ENCODE data around the gene SMCO2.
A peak's percentile ranks its signal among the peaks of the same experiment; 100 is the strongest.

The SMCO2 gene

GRCh38 chr12:27502021-27502435 lies 55.5 kb downstream of the SMCO2 start:
- DNase-seq, result no peak

GRCh38 chr12:27504507-27504906 lies 58.0 kb downstream of the SMCO2 start:
- DNase-seq, result no peak

GRCh38 chr12:27505109-27505508 lies 58.6 kb downstream of the SMCO2 start:
- no peak for DNase-seq

- DNase-seq, result no peak
Observed at GRCh38 chr12:27505761-27506160, 59.2 kb downstream of the SMCO2 start.

GRCh38 chr12:27506645-27507189 lies 60.2 kb downstream of the SMCO2 start:
- no peak for DNase-seq

GRCh38 chr12:27508736-27509431 lies 62.3 kb downstream of the SMCO2 start:
- no peak for DNase-seq

GRCh38 chr12:27511031-27511722 lies 64.6 kb downstream of the SMCO2 start:
- DNase-seq, result no peak

GRCh38 chr12:27511723-27512045 lies 65.1 kb downstream of the SMCO2 start:
- DNase-seq, result no peak

- DNase-seq, result no peak
Observed at GRCh38 chr12:27513155-27513824, 66.8 kb downstream of the SMCO2 start.

GRCh38 chr12:27515671-27516070 lies 69.1 kb downstream of the SMCO2 start:
- DNase-seq, result no peak

- no peak for DNase-seq
Observed at GRCh38 chr12:27516625-27517024, 70.1 kb downstream of the SMCO2 start.

- no peak for DNase-seq
Observed at GRCh38 chr12:27517546-27517945, 71.0 kb downstream of the SMCO2 start.

- no peak for DNase-seq
Observed at GRCh38 chr12:27517961-27518665, 71.6 kb downstream of the SMCO2 start.

- no peak for DNase-seq
Observed at GRCh38 chr12:27521066-27521465, 74.5 kb downstream of the SMCO2 start.

- no peak for DNase-seq
Observed at GRCh38 chr12:27521981-27522380, 75.4 kb downstream of the SMCO2 start.

GRCh38 chr12:27523305-27523641 lies 76.7 kb downstream of the SMCO2 start:
- no peak for DNase-seq

- peak; percentile 94 for DNase-seq
Observed at GRCh38 chr12:27523642-27524493, 77.3 kb downstream of the SMCO2 start, which contains the start of gene PPFIBP1. Gene PPFIBP1 (plus strand): TSS chr12:27524206. CDS start chr12:27633397, 109,191 bp downstream.

GRCh38 chr12:27524494-27524835 lies 77.9 kb downstream of the SMCO2 start:
- no peak for DNase-seq

GRCh38 chr12:27524839-27525753 lies 78.6 kb downstream of the SMCO2 start:
- no peak for DNase-seq

- DNase-seq, result no peak
Observed at GRCh38 chr12:27527512-27527911, 81.0 kb downstream of the SMCO2 start.

GRCh38 chr12:27528788-27529187 lies 82.3 kb downstream of the SMCO2 start:
- DNase-seq, result no peak
